HG02870 (cell line): Measurements from ENCODE around the gene HBP1.
"Not testable (repeated sequence)": the region's sequence is repeated elsewhere in the genome, so short reads cannot be mapped to it uniquely, and the experiment has no call there.

Experiments
- ATAC-seq: cut with Tn5 transposase; IDR thresholded peaks from one replicate; pipeline ENCODE4 v1.9.1; 2021; ENCODE audit warnings: mild to moderate bottlenecking, moderate library complexity; ENCODE audit not compliant: unreplicated experiment

The HBP1 gene

GRCh38 chr7:107152011-107152410 lies 16.8 kb upstream of the HBP1 start:
- no peak for ATAC-seq

GRCh38 chr7:107154826-107155225 lies 14.0 kb upstream of the HBP1 start:
- ATAC-seq = no peak

GRCh38 chr7:107155726-107156125 lies 13.1 kb upstream of the HBP1 start:
- ATAC-seq = not testable (repeated sequence)

GRCh38 chr7:107157091-107157490 lies 11.7 kb upstream of the HBP1 start:
- no peak for ATAC-seq

GRCh38 chr7:107158028-107158427 lies 10.8 kb upstream of the HBP1 start:
- no peak for ATAC-seq

- ATAC-seq = no peak
These were observed 8.4 kb upstream of the HBP1 start for GRCh38 chr7:107160389-107160788.

GRCh38 chr7:107161415-107161814 lies 7.4 kb upstream of the HBP1 start:
- no peak for ATAC-seq

- ATAC-seq = no peak
These were observed 6.3 kb upstream of the HBP1 start for GRCh38 chr7:107162475-107162874.

- no peak for ATAC-seq
These were observed 4.7 kb upstream of the HBP1 start for GRCh38 chr7:107164092-107164491.

GRCh38 chr7:107165341-107165740 lies 3.5 kb upstream of the HBP1 start:
- no peak for ATAC-seq

- ATAC-seq = no peak
These were observed 1.9 kb upstream of the HBP1 start for GRCh38 chr7:107166736-107167426.

- no peak for ATAC-seq
These were observed 1.1 kb upstream of the HBP1 start for GRCh38 chr7:107167483-107168232.

GRCh38 chr7:107169120-107170050 lies 582 bp downstream of the HBP1 start:
- ATAC-seq = no peak

GRCh38 chr7:107170051-107170915 lies 1.5 kb downstream of the HBP1 start:
- no peak for ATAC-seq

GRCh38 chr7:107171496-107171895 lies 2.7 kb downstream of the HBP1 start:
- no peak for ATAC-seq

GRCh38 chr7:107172276-107173032 lies 3.7 kb downstream of the HBP1 start:
- ATAC-seq = no peak

GRCh38 chr7:107173191-107173590 lies 4.4 kb downstream of the HBP1 start:
- no peak for ATAC-seq

GRCh38 chr7:107173691-107174406 lies 5.0 kb downstream of the HBP1 start:
- ATAC-seq = peak; percentile 71
